SU-DHL-6 (cell line): ENCODE results near the gene ELMOD2.

ENCODE experiments used
- H2AFZ ChIP-seq: fragments of 200-600 bp; sonication (generic); 2 replicates; pipeline ENCODE4 v1.6.1; 2014; ENCODE audit warnings: low read depth, mild to moderate bottlenecking, moderate library complexity, mixed read lengths, antibody characterized with exemption, low read length; ENCODE audit not compliant: severe bottlenecking
- H3F3A ChIP-seq: fragments of 200-600 bp; shearing (Covaris generic); 2 replicates; pipeline ENCODE4 v1.6.0; 2016; ENCODE audit warnings: antibody characterized with exemption, mild to moderate bottlenecking; ENCODE audit not compliant: insufficient read depth
- H3K27ac ChIP-seq: fragments of 200-600 bp; sonication (generic); 2 replicates; pipeline ENCODE4 v1.5.1; 2016; ENCODE audit warnings: low read depth, mild to moderate bottlenecking, low read length, moderate library complexity, mixed read lengths
- H3K27me3 ChIP-seq: fragments of 200-600 bp; sonication (generic), shearing (Covaris generic); 2 replicates; pipeline ENCODE4 v1.6.0; 2014; ENCODE audit warnings: mild to moderate bottlenecking, low read length
- H3K36me3 ChIP-seq: fragments of 200-600 bp; sonication (generic); 2 replicates; pipeline ENCODE4 v1.6.1; 2014; ENCODE audit warnings: mild to moderate bottlenecking, low read length, mixed read lengths
- H3K4me2 ChIP-seq: fragments of 300-600, 200-600 bp; shearing (Covaris generic), sonication (generic); 2 replicates; pipeline ENCODE4 v1.6.0; 2014; ENCODE audit warnings: low read length, low read depth, mild to moderate bottlenecking; ENCODE audit not compliant: poor library complexity, severe bottlenecking
- H3K4me3 ChIP-seq: fragments of 200-600 bp; sonication (generic); 2 replicates; pipeline ENCODE4 v1.5.1; 2014; ENCODE audit warnings: antibody characterized with exemption, low read length, mild to moderate bottlenecking, mixed read lengths; ENCODE audit not compliant: insufficient read depth, poor library complexity, severe bottlenecking
- H3K79me2 ChIP-seq: fragments of 200-600 bp; sonication (generic); 2 replicates; pipeline ENCODE4 v1.6.1; 2014; ENCODE audit warnings: mild to moderate bottlenecking, low read length, moderate library complexity; ENCODE audit not compliant: insufficient read depth
- H3K9ac ChIP-seq: fragments of 200-600 bp; sonication (generic); 2 replicates; pipeline ENCODE4 v1.7.0; 2014; ENCODE audit warnings: mild to moderate bottlenecking, low read length
- H3K9me2 ChIP-seq: fragments of 200-600 bp; sonication (generic); replicated peaks from 2 replicates; pipeline ENCODE4 v1.6.1; 2014; ENCODE audit warnings: low read length; ENCODE audit not compliant: insufficient read depth
- H3K9me3 ChIP-seq: fragments of 200-600 bp; sonication (generic); 2 replicates; pipeline ENCODE4 v1.6.1; 2014; ENCODE audit warnings: low read length, mixed read lengths; ENCODE audit not compliant: insufficient read depth
- H4K20me1 ChIP-seq: fragments of 200-600 bp; sonication (generic); 2 replicates; pipeline ENCODE4 v1.6.1; 2014; ENCODE audit warnings: low read depth, mild to moderate bottlenecking, antibody characterized with exemption, low read length, moderate library complexity, mixed read lengths
- CTCF ChIP-seq: fragments of 200-600 bp; sonication (generic); IDR thresholded peaks from one replicate; pipeline ENCODE4 v1.5.1; 2017; ENCODE audit warnings: antibody characterized with exemption, mild to moderate bottlenecking, low read length, moderate library complexity; ENCODE audit not compliant: insufficient read depth, poor library complexity, severe bottlenecking
- EZH2phosphoT487 ChIP-seq: fragments of 200-600 bp; sonication (generic), shearing (Covaris generic); conservative IDR thresholded peaks from 2 replicates; pipeline ENCODE4 v1.6.1; 2018; ENCODE audit warnings: mild to moderate bottlenecking, antibody characterized with exemption, low read length, moderate library complexity, mixed read lengths

The ELMOD2 gene

GRCh38 chr4:140568507-140569306 is 44.7 kb downstream of the ELMOD2 start, which contains the start of gene UCP1:
Gene UCP1, minus strand, starts transcription at chr4:140568961. Its CDS starts 232 bp downstream, at chr4:140568729.
- no peaks in the 10 kb centered on the region for H3K9me2 ChIP-seq

GRCh38 chr4:140569307-140569638 is 45.3 kb downstream of the ELMOD2 start:
- no peaks in the 10 kb centered on the region for H3K9me3 ChIP-seq
- H3K27me3 ChIP-seq: no peaks in the 10 kb centered on the region
- H3K9ac ChIP-seq: no peak overlapping the region
- no peak for TF ChIP-seq EZH2phosphoT487
- no peak for TF ChIP-seq CTCF
- no peaks in the 10 kb centered on the region for H3K36me3 ChIP-seq
- no peaks in the 10 kb centered on the region for H3K79me2 ChIP-seq
- no peak overlapping the region for H3K4me2 ChIP-seq
- no peaks in the 10 kb centered on the region for H3F3A ChIP-seq
- H3K9me2 ChIP-seq: no peaks in the 10 kb centered on the region
- H2AFZ ChIP-seq: no peak overlapping the region
- no peak overlapping the region for H3K27ac ChIP-seq
- no peaks in the 10 kb centered on the region for H4K20me1 ChIP-seq
- no peak overlapping the region for H3K4me3 ChIP-seq

More at GRCh38 chr4:140568507-140569306, 44.7 kb downstream of the ELMOD2 start, which contains the start of gene UCP1:
- no peaks in the 10 kb centered on the region for H3K9me3 ChIP-seq
- H3F3A ChIP-seq: no peaks in the 10 kb centered on the region
- no peak within 1 kb of the TSS for H3K4me3 ChIP-seq
- H3K36me3 ChIP-seq: no peaks in the 10 kb centered on the region
- no peaks in the 10 kb centered on the region for H3K27me3 ChIP-seq
- H4K20me1 ChIP-seq: no peaks in the 10 kb centered on the region
- H3K79me2 ChIP-seq: no peaks in the 10 kb centered on the region
- H3K4me2 ChIP-seq: no peak within 1 kb of the TSS
- no peak within 1 kb of the TSS for H3K27ac ChIP-seq
- TF ChIP-seq CTCF (no peak), EZH2phosphoT487 (no peak)
- H3K9ac ChIP-seq: no peak within 1 kb of the TSS
- H2AFZ ChIP-seq: no peak within 1 kb of the TSS

- no peak overlapping the region for H3K9ac ChIP-seq
- H3K4me3 ChIP-seq: no peak overlapping the region
- TF ChIP-seq CTCF (no peak), EZH2phosphoT487 (no peak)
- H3K4me2 ChIP-seq: no peak overlapping the region
- no peak overlapping the region for H3K27ac ChIP-seq
- H3K79me2 ChIP-seq: no peaks in the 10 kb centered on the region
- no peaks in the 10 kb centered on the region for H3K9me3 ChIP-seq
- H3F3A ChIP-seq: no peaks in the 10 kb centered on the region
- no peaks in the 10 kb centered on the region for H3K27me3 ChIP-seq
- no peaks in the 10 kb centered on the region for H3K36me3 ChIP-seq
- no peak overlapping the region for H2AFZ ChIP-seq
- H3K9me2 ChIP-seq: no peaks in the 10 kb centered on the region
- no peaks in the 10 kb centered on the region for H4K20me1 ChIP-seq
Observed at GRCh38 chr4:140571620-140572019, 47.7 kb downstream of the ELMOD2 start.
